Fibroblast of pulmonary artery (primary cell): ENCODE data around the gene AURKA.
"Not testable (repeated sequence)": the region's sequence is repeated elsewhere in the genome, so short reads cannot be mapped to it uniquely, and the experiment has no call there.

Experiments used
- DNase-seq: peaks from one replicate; pipeline ENCODE4 v3.0.0-alpha.2; 2010; ENCODE audit warnings: low read depth
- H3K4me3 ChIP-seq: replicated peaks from 2 replicates; pipeline ENCODE4 v1.5.1; 2011; ENCODE audit warnings: low read depth, mild to moderate bottlenecking, control low read depth, low read length, moderate library complexity
- CTCF ChIP-seq: IDR thresholded peaks from 2 replicates; pipeline ENCODE4 v1.5.1; 2011; ENCODE audit warnings: mild to moderate bottlenecking, control low read depth, low read length, inconsistent platforms; ENCODE audit errors: missing control alignments

AURKA gene

GRCh38 chr20:56343861-56344381 lies 48.1 kb downstream of the AURKA start:
- peak; percentile 59 for TF ChIP-seq CTCF
- H3K4me3 ChIP-seq, result no peak overlapping the region
- peak; percentile 53 for DNase-seq

- TF ChIP-seq CTCF, result no peak
- H3K4me3 ChIP-seq, result no peak overlapping the region
- no peak for DNase-seq
These were observed 49.2 kb downstream of the AURKA start for GRCh38 chr20:56342783-56343182.

GRCh38 chr20:56336709-56337108 lies 55.3 kb downstream of the AURKA start:
- not testable (repeated sequence) for DNase-seq, H3K4me3 ChIP-seq

- H3K4me3 ChIP-seq, result no peak overlapping the region
- TF ChIP-seq CTCF, result no peak
- peak; percentile 20 for DNase-seq
These were observed 63.2 kb downstream of the AURKA start for GRCh38 chr20:56328861-56329260.

- no peak overlapping the region for H3K4me3 ChIP-seq
- TF ChIP-seq CTCF, result no peak
- DNase-seq, result no peak
These were observed 67.2 kb downstream of the AURKA start for GRCh38 chr20:56324806-56325205.

GRCh38 chr20:56323656-56324055 lies 68.4 kb downstream of the AURKA start:
- no peak for TF ChIP-seq CTCF
- no peak overlapping the region for H3K4me3 ChIP-seq
- no peak for DNase-seq

- DNase-seq, result no peak
- TF ChIP-seq CTCF, result no peak
- H3K4me3 ChIP-seq, result no peak overlapping the region
These were observed 68.8 kb downstream of the AURKA start for GRCh38 chr20:56323206-56323605.
